Lung (tissue), 12 donors: ENCODE measurements around the gene PRKCA. TPM values are rescaled to one million over a fixed set of nuclear protein-coding genes. Genes with fewer than 3 reads are reported as not detected.

Experiments used
- ATAC-seq: fragments of 200-7000 bp; cut with Tn5 transposase; one replicate; pipeline ENCODE4 v1.9.1; 2020; ENCODE audit warnings: moderate number of reproducible peaks; ENCODE audit not compliant: insufficient read depth, low FRiP score
- DNase-seq, 3 donors: peaks; one replicate each; pipeline ENCODE4 v3.0.0-alpha.2; 2013 to 2017
- H3K27ac ChIP-seq, 2 donors: one replicate each; pipeline ENCODE4 v1.5.1; 2013; ENCODE audit warnings: mild to moderate bottlenecking in 2 of 2, moderate library complexity in 2 of 2, control low read depth in 1 of 2, inconsistent platforms in 1 of 2, low read depth in 1 of 2, low read length in 1 of 2
- H3K27me3 ChIP-seq, 3 donors: one replicate each; pipeline ENCODE4 v1.5.1; 2013; ENCODE audit warnings: low read length in 2 of 3; ENCODE audit not compliant: control insufficient read depth in 3 of 3, insufficient read depth in 3 of 3
- H3K36me3 ChIP-seq, 4 donors: one replicate each; pipeline ENCODE4 v1.5.1; 2013; ENCODE audit warnings: low read length in 4 of 4, mild to moderate bottlenecking in 1 of 4, moderate library complexity in 1 of 4; ENCODE audit not compliant: control insufficient read depth in 4 of 4, insufficient read depth in 4 of 4
- H3K4me1 ChIP-seq, 5 donors: one replicate each; pipeline ENCODE4 v1.5.1; 2013; ENCODE audit warnings: low read length in 5 of 5, mild to moderate bottlenecking in 2 of 5, moderate library complexity in 1 of 5; ENCODE audit not compliant: control insufficient read depth in 5 of 5, insufficient read depth in 5 of 5
- H3K4me3 ChIP-seq: one replicate; pipeline ENCODE4 v1.5.1; 2013; ENCODE audit warnings: mild to moderate bottlenecking, control low read depth, moderate library complexity
- H3K9ac ChIP-seq, 2 donors: one replicate each; pipeline ENCODE4 v1.5.1; 2013; ENCODE audit warnings: low read length in 2 of 2, control low read depth in 1 of 2; ENCODE audit not compliant: insufficient read depth in 1 of 2
- H3K9me3 ChIP-seq, 4 donors: one replicate each; pipeline ENCODE4 v1.5.1; 2013; ENCODE audit warnings: low read length in 3 of 4, mild to moderate bottlenecking in 1 of 4, moderate library complexity in 1 of 4; ENCODE audit not compliant: control insufficient read depth in 4 of 4, insufficient read depth in 3 of 4
- WGBS, 2 donors: extraction: QIAGEN DNeasy Blood & Tissue Kit; methylation state at CpG; one replicate each; pipeline ENCODE4 v1.1.7; 2013; 5-methylcytosine and 5-hydroxymethylcytosine counted together
- polyA plus RNA-seq, 2 donors: library from polyadenylated mRNA; stranded (reverse); fragments of 200-250 nt; gene quantifications; one replicate each; pipeline ENCODE4 v1.2.1, GENCODE V29; 2013
- total RNA-seq, 2 donors: library from RNA; depleted of rRNA in 1 of 2; stranded (reverse); fragments of >200 nt in 1 of 2; gene quantifications; one replicate each; pipeline ENCODE4 v1.2.1, GENCODE V29; 2014 to 2021
- TF ChIP-seq, protein P1 (sequence below): IDR thresholded peaks from 2 replicates; pipeline ENCODE4 v1.5.1; 2012; ENCODE audit warnings: mild to moderate bottlenecking; ENCODE audit errors: control extremely low read depth, extremely low read depth
- donor health status: control.
- donor health status: control.
- donor health status: Bipolar disorder and iron deficiency.
- donor health status: healthy.
- donor health status: DM: yes; HTN: yes; CAD: no.

Gene PRKCA
- total and polyA plus RNA-seq, 4 donors: 3.4 to 34.8 (median 13.8) TPM

DNA sequence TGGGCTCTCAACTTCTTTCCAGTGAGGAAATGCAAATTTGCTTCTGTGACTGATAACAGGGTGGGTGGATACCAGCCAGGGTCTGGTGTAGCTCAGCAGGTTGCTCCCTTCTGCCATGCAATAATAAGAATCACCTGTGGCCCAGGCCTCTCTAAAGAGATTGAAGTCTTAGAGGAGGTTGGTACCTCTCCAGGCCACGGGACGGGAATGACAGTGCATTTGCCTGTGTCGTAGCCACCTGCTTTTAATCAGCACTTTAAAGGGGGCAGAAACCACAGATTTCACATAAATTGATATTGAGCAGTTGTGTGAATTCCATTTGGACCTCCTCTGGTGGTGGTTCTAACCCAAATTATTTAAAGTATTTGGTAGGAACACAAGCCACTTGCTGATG is 246.9 kb downstream of the PRKCA start:
- 82 to 86% methylated on average over 3 of the region's 3 CpGs for WGBS, 2 donors
- no peaks in the 10 kb centered on the region for H3K36me3 ChIP-seq
- no peak for ATAC-seq

DNA sequence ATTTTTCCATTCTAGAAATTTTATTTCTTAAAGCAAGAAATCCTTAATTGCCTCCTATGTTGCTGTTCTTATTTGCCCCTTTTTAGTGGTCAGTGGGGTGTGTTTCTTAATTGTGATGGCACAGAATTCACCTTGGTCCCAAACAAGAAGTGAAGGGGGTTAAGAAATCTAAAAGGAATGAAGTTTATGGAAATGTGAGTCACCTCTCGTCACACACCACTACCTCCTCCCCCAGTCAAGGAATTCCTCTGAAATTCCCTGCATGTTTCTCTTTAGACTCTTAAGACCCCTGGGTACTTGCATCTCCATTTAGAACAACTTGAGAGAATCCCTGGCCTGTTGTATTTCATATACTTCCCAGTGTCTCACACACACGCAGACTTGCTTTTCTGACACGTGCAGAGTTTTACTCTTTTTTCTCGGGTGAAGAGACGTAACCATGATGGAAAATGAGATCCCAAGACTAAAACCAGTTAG is 247.4 kb downstream of the PRKCA start:
- Histone ChIP-seq H3K4me1 (peaks cover 0 to 14% (median 6%) of the 10 kb centered on the region in 5 donors), H3K9ac (no peak overlapping the region), H3K27ac (no peak overlapping the region), H3K27me3 (no peaks in the 10 kb centered on the region), H3K9me3 (peaks cover 0 to 5% (median 1%) of the 10 kb centered on the region in 4 donors), H3K36me3 (no peaks in the 10 kb centered on the region), H3K4me3 (no peak overlapping the region)
- no peak for DNase-seq
- TF ChIP-seq, protein P1, sequence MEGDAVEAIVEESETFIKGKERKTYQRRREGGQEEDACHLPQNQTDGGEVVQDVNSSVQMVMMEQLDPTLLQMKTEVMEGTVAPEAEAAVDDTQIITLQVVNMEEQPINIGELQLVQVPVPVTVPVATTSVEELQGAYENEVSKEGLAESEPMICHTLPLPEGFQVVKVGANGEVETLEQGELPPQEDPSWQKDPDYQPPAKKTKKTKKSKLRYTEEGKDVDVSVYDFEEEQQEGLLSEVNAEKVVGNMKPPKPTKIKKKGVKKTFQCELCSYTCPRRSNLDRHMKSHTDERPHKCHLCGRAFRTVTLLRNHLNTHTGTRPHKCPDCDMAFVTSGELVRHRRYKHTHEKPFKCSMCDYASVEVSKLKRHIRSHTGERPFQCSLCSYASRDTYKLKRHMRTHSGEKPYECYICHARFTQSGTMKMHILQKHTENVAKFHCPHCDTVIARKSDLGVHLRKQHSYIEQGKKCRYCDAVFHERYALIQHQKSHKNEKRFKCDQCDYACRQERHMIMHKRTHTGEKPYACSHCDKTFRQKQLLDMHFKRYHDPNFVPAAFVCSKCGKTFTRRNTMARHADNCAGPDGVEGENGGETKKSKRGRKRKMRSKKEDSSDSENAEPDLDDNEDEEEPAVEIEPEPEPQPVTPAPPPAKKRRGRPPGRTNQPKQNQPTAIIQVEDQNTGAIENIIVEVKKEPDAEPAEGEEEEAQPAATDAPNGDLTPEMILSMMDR: no peak
- ATAC-seq: no peak
- 80 to 85% methylated on average over 5 of the region's 5 CpGs for WGBS, 2 donors

More for the DNA sequence above, 246.9 kb downstream of the PRKCA start:
- Histone ChIP-seq H3K4me3 (no peak overlapping the region), H3K27me3 (no peaks in the 10 kb centered on the region), H3K4me1 (peaks cover 0 to 14% (median 6%) of the 10 kb centered on the region in 5 donors), H3K27ac (no peak overlapping the region), H3K9me3 (peaks cover 0 to 5% (median 1%) of the 10 kb centered on the region in 4 donors), H3K9ac (no peak overlapping the region)
- no peak for DNase-seq
- TF ChIP-seq, protein P1: no peak

DNA sequence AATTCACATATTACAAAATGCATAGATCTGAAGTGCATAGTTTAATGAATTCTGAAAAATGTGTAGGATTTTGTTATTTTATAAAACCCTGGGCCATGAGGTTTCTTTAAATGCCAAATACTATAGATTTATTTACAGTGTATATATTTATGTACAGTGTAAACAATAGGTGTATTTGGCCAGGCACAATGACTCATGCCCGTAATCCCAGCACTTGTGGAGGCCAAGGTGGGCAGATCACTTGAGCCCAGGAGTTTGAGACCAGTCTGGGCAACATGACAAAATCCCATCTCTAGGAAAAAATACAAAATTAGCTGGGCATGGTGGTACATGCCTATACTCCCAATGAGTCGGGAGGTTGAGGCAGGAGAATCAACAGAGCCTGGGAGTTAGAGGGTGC is 249.4 kb downstream of the PRKCA start:
- 91% methylated on average over 2 of the region's 2 CpGs for whole genome bisulfite sequencing, 2 donors

More for the DNA sequence above, 249.4 kb downstream of the PRKCA start:
- Histone ChIP-seq H3K36me3 (no peaks in the 10 kb centered on the region), H3K9ac (no peak overlapping the region), H3K4me1 (peaks cover 0 to 14% (median 6%) of the 10 kb centered on the region in 5 donors), H3K4me3 (no peak overlapping the region), H3K9me3 (peaks cover 0 to 5% (median 1%) of the 10 kb centered on the region in 4 donors), H3K27ac (no peak overlapping the region), H3K27me3 (no peaks in the 10 kb centered on the region)
- no peak for ATAC-seq
- TF ChIP-seq, protein P1: no peak
- DNase-seq: no peak
